Heart left ventricle (tissue), 16 donors: ENCODE results near the gene PTPN7. TPM values are rescaled to one million over a fixed set of nuclear protein-coding genes. Genes with fewer than 3 reads are reported as not detected.

Experiments used
- ATAC-seq, 4 donors: fragments of 200-7000 bp; cut with Tn5 transposase; one replicate each; pipeline ENCODE4 v1.9.1; 2020 to 2022; ENCODE audit warnings: moderate library complexity in 4 of 4, mild to moderate bottlenecking in 3 of 4, moderate number of reproducible peaks in 1 of 4
- DNase-seq, 5 donors: peaks; one replicate each; pipeline ENCODE4 v3.0.0-alpha.2; 2020
- H3K27ac ChIP-seq, 12 donors: fragments of 200-600 bp; sonication (generic) in 4 of 12; one replicate each; pipeline versions ENCODE4 v1.5.0 to v1.8.0; 2016 to 2022; ENCODE audit warnings: mild to moderate bottlenecking in 2 of 12
- H3K27me3 ChIP-seq, 9 donors: fragments of 200-600 bp; sonication (generic) in 2 of 9; one replicate each; pipeline versions ENCODE4 v1.5.1 to v1.8.0; 2016 to 2022; ENCODE audit warnings: mild to moderate bottlenecking in 3 of 9
- H3K36me3 ChIP-seq, 9 donors: fragments of 200-600 bp; sonication (generic) in 2 of 9; one replicate each; pipeline versions ENCODE4 v1.5.0 to v1.8.0; 2018 to 2022; ENCODE audit warnings: mild to moderate bottlenecking in 2 of 9
- H3K4me1 ChIP-seq, 12 donors: fragments of 200-600 bp; sonication (generic) in 4 of 12; one replicate each; pipeline versions ENCODE4 v1.5.0 to v1.8.0; 2016 to 2022; ENCODE audit warnings: mild to moderate bottlenecking in 3 of 12
- H3K4me3 ChIP-seq, 12 donors: fragments of 200-600 bp; sonication (generic) in 4 of 12; one replicate each; pipeline versions ENCODE4 v1.5.0 to v1.8.0; 2017 to 2022; ENCODE audit warnings: mild to moderate bottlenecking in 9 of 12, moderate library complexity in 4 of 12
- H3K9me3 ChIP-seq, 12 donors: fragments of 200-600 bp; sonication (generic) in 4 of 12; one replicate each; pipeline versions ENCODE4 v1.5.0 to v1.8.0; 2016 to 2022; ENCODE audit warnings: mild to moderate bottlenecking in 1 of 12
- CTCF ChIP-seq, 12 donors: fragments of 200-600 bp; sonication (generic) in 4 of 12; IDR thresholded peaks; one replicate each; pipeline versions ENCODE4 v1.5.0 to v1.8.0; 2018 to 2022; ENCODE audit warnings: antibody characterized with exemption in 12 of 12, mild to moderate bottlenecking in 5 of 12
- POLR2A ChIP-seq, 2 donors: fragments of 450-650 bp; IDR thresholded peaks; one replicate each; pipeline ENCODE4 v1.6.1; 2017; ENCODE audit warnings: antibody characterized with exemption in 2 of 2, mild to moderate bottlenecking in 2 of 2, moderate library complexity in 2 of 2
- WGBS, 4 donors: extraction: QIAGEN DNeasy Blood & Tissue Kit in 2 of 4; methylation state at CpG; one replicate each; pipeline versions ENCODE4 v1.1.5 to v1.1.7; 2013 to 2018; 5-methylcytosine and 5-hydroxymethylcytosine counted together
- intact Hi-C, 10 donors: fragments of 100-400 bp; cut with DNase I; formaldehyde crosslinking; loops; one replicate each; pipeline versions ENCODE4 v1.11.1 to v1.14.2; 2022
- polyA plus RNA-seq, 2 donors: library from polyadenylated mRNA; stranded (reverse); fragments of 200-250 nt; gene quantifications; one replicate each; pipeline ENCODE4 v1.2.3, GENCODE V29; 2013
- total RNA-seq, 9 donors: library from RNA; depleted of rRNA in 2 of 9; stranded (reverse); fragments of >200 nt in 2 of 9; fragmentation: NEBNext Ultra II Directional in 3 of 9; extraction: Animal tissue kit (Norgen Biotek cat#: 25700) in 3 of 9; gene quantifications; one replicate each; pipeline versions ENCODE4 v1.1.0 to v1.2.4, GENCODE V29; 2016 to 2023
- donor health status: ischemic (EF 13 %, LVEDD 7.1; RV severe dilation, severe dysfunction).
- donor health status: healthy with polysubstance abuse.
- donor health status: DM: no; HTN: yes; CAD: no.
- donor health status: DM: no; HTN: no; CAD: no.
- donor health status: ischemic (EF 25% LVEDD 6.9; RV normal size, moderate dysfunction).
- donor health status: ischemic (EF 25% LVEDD 5.7; RV mildly dilated, moderate dysfunction).
- donor health status: healthy.
- donor health status: DM: yes; HTN: yes; CAD: no.
- donor health status: ischemic (EF 35%, LVEDD 5.7; RV mildly dilated, moderate dysfunction).
- donor health status: nonischemic (EF 11% LVEDD 7.7; RV severe dilation, severe dysfunction).
- donor health status: DM: yes; HTN: yes; CAD: no.
- donor health status: PGD.
- donor health status: ischemic (EF 29% LVEDD 5.4; RV normal size, mild dysfunction).
- donor health status: nonischemic (EF 23%, LVEDD 6.1; RV moderate dilation, normal function).

Gene PTPN7
- total and polyA plus RNA-seq, 11 donors, result 0.19 to 10.3 (median 0.55) TPM; not detected in 1

DNA sequence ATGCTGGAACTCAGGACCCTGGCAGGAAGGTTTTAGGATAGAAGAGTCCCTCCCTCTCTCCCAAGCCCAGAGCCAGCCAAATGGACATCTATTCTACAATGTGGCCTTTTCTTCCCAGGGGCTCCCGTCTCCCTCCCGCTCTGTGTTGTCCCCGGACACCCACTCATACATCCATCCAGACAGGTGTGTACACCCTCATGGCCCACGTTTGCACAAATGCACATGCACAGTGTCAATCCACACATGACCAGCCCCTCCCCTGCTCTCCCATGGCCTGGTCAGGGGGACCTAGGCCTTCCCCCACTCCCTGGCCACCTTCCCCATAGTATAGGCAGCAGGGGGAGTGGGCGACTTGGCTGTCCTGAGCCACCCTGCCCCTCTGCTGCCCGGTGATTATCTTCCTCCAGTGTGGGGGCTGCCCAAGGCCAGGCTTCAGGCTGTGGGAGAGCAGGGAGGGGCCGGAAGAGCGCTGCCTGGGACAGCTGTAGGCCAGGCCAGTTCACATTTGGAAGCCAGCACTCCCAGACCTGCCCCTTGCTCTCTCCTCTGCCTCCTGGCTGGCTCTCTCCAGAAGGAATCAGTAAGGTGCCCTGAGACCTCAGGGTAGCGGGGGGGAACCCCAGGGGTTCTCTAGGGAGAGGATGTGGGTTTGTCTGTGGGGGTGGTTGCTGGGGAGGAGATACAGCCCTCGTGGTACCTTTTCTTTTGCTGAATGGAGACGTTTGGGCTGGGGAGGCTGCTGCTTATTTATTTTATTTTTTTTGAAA is 4.1 kb upstream of the PTPN7 start:
- WGBS, 4 donors, result 71 to 77% (median 74%) methylated on average over 7 to 11 of the region's 11 CpGs
- no peaks in the 10 kb centered on the region for H3K27me3 ChIP-seq
- DNase-seq, result peak in 1 of 5 donors; percentile 60
- peaks cover 0 to 59% (median 0%) of the 10 kb centered on the region in 12 donors for H3K4me1 ChIP-seq
- H3K4me3 ChIP-seq, result no peak overlapping the region
- H3K36me3 ChIP-seq, result no peaks in the 10 kb centered on the region
- TF ChIP-seq CTCF (IDR thresholded peaks at IDR 0.05), result no peak
- TF ChIP-seq POLR2A (IDR thresholded peaks at IDR 0.05), result no peak
- intact Hi-C loops, result loop anchor here in 1 of 10 donors (5.0 kb wide), 1 partner anchor 543 kb away; no protein-coding TSS in a partner anchor
- ATAC-seq, result peak in 2 of 4 donors; percentile 11 to 18
- H3K27ac ChIP-seq, result peak overlapping the region in 1 of 12 donors; percentile 62
- no peaks in the 10 kb centered on the region for H3K9me3 ChIP-seq

- 63 to 78% (median 74%) methylated on average over 11 to 12 of the region's 12 CpGs for WGBS, 4 donors
- Histone ChIP-seq H3K36me3 (no peaks in the 10 kb centered on the region), H3K4me3 (no peak overlapping the region), H3K4me1 (peaks cover 0 to 66% (median 0%) of the 10 kb centered on the region in 12 donors), H3K27me3 (no peaks in the 10 kb centered on the region), H3K9me3 (no peaks in the 10 kb centered on the region), H3K27ac (peak overlapping the region in 1 of 12 donors; percentile 87)
- DNase-seq, result no peak
- TF ChIP-seq POLR2A (IDR thresholded peaks at IDR 0.05) (no peak), CTCF (IDR thresholded peaks at IDR 0.05) (no peak)
- no peak for ATAC-seq
- intact Hi-C loops, result no loop called here
Measured at GRCh38 chr1:202163281-202164270, 3.2 kb upstream of the PTPN7 start.

DNA sequence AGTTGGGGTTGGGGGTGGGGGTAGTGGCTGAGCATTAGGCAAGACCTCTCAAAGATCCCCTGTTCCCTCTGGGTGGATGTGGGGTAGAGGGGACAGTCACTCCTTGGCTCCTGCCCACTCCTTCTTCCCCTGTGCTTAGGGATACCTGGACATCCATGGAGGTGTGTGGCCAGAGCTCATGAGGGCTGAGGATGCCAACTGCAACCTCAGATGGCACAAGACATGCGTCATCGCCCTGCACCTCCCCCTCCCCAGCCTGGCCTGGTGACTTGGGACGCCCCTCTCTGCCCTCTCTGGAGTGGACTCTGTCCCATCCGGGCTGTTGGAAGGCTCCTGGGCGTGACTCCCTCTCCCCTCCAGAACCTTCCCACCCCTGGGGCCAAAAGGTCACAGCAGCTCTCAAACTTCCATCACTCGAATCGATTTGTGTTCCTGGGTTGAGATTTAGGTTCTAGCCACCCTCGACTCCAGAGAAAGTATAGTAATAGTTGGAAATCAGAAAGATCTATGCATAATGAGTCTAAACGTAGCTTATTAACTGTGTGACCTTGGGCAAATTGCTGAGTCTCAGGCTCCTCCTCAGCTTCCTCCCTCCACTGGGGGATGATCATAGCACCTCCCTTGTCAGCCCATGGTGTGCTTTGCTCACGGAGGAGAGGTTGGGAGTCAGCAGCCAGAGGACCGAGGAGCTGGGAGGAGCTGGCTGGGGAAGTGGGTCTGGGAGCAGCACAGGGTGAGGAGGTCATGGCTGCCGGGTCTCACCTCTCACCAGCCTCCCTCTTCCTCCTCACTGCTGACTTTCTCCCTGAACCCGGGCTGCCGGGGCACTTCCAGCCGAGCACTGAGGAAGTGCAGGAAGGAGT is 2.2 kb upstream of the PTPN7 start:
- intact Hi-C loops, result no loop called here
- peak overlapping the region in 1 of 12 donors; percentile 87 for H3K27ac ChIP-seq
- TF ChIP-seq POLR2A (IDR thresholded peaks at IDR 0.05) (no peak), CTCF (IDR thresholded peaks at IDR 0.05) (no peak)
- ATAC-seq, result no peak
- no peaks in the 10 kb centered on the region for H3K36me3 ChIP-seq
- no peaks in the 10 kb centered on the region for H3K9me3 ChIP-seq
- 57 to 66% (median 59%) methylated on average over 14 to 15 of the region's 15 CpGs for WGBS, 4 donors
- H3K4me1 ChIP-seq, result peaks cover 0 to 70% (median 0%) of the 10 kb centered on the region in 12 donors
- H3K4me3 ChIP-seq, result no peak overlapping the region
- no peaks in the 10 kb centered on the region for H3K27me3 ChIP-seq
- no peak for DNase-seq
